Gastrocnemius medialis (tissue), 4 donors: Measurements from ENCODE around the gene SCYL1. TPM values are rescaled to one million over a fixed set of nuclear protein-coding genes. Genes with fewer than 3 reads are reported as not detected.
A peak's percentile ranks its signal among the peaks of the same experiment; 100 is the strongest.

ENCODE experiments used
- ATAC-seq, 2 donors: fragments of 150-250 bp; one replicate each; pipeline ENCODE4 v1.9.1; 2016
- DNase-seq, 2 donors: peaks; one replicate each; pipeline ENCODE4 v3.0.0-alpha.2; 2019
- H3K27ac ChIP-seq, 4 donors: fragments of 200-600 bp; sonication (generic); 1 replicate in 1 of 4; 2 replicates in 3 of 4; pipeline ENCODE4 v1.5.1; 2016 to 2018; ENCODE audit warnings: mild to moderate bottlenecking in 2 of 4, moderate library complexity in 1 of 4
- H3K27me3 ChIP-seq, 3 donors: fragments of 200-600 bp; sonication (generic) in 2 of 3; 1 replicate in 1 of 3; 2 replicates in 2 of 3; pipeline versions ENCODE4 v1.5.1 to v1.6.0; 2016 to 2019; ENCODE audit warnings: mild to moderate bottlenecking in 1 of 3, moderate library complexity in 1 of 3
- H3K36me3 ChIP-seq, 2 donors: fragments of 200-600 bp; sonication (generic) in 1 of 2; one replicate each; pipeline ENCODE4 v1.5.1; 2017 to 2018
- H3K4me1 ChIP-seq, 2 donors: fragments of 200-600 bp; sonication (generic) in 1 of 2; one replicate each; pipeline ENCODE4 v1.5.1; 2016 to 2017; ENCODE audit warnings: mild to moderate bottlenecking in 2 of 2
- H3K4me3 ChIP-seq, 4 donors: fragments of 200-600 bp; sonication (generic) in 3 of 4; 1 replicate in 1 of 4; 2 replicates in 3 of 4; pipeline ENCODE4 v1.5.1; 2016 to 2019; ENCODE audit warnings: mild to moderate bottlenecking in 2 of 4
- H3K9me3 ChIP-seq, 3 donors: fragments of 200-600 bp; sonication (generic) in 2 of 3; 1 replicate in 1 of 3; 2 replicates in 2 of 3; pipeline ENCODE4 v1.5.1; 2016 to 2019
- CTCF ChIP-seq, 5 experiments: fragments of 450-650 bp in 3 of 5; fragments of 200-600 bp in 2 of 5; sonication (generic) in 2 of 5; IDR thresholded peaks in 4 of 5; conservative IDR thresholded peaks in 1 of 5; 1 replicate in 4 of 5; 2 replicates in 1 of 5; pipeline ENCODE4 v1.5.1; 2016 to 2019; ENCODE audit warnings: antibody characterized with exemption in 5 of 5, mild to moderate bottlenecking in 3 of 5, moderate library complexity in 3 of 5
- POLR2A ChIP-seq, 2 donors: fragments of 450-650 bp; IDR thresholded peaks; one replicate each; pipeline ENCODE4 v1.6.1; 2017; ENCODE audit warnings: antibody characterized with exemption in 2 of 2, mild to moderate bottlenecking in 2 of 2, moderate library complexity in 2 of 2
- in situ Hi-C, 4 donors: fragments of 200-750 bp; cut with MboI; loops; one replicate each; pipeline versions ENCODE4 v1.15.0 to v1.8.0; 2017; ENCODE audit warnings: low sequenced_read_pairs in 4 of 4
- intact Hi-C: fragments of 100-400 bp; cut with DNase I; formaldehyde crosslinking; loops from one replicate; pipeline ENCODE4 v1.15.1; 2023; ENCODE audit warnings: low total_unique reads
- total RNA-seq, 4 donors: library from RNA; depleted of rRNA; stranded (reverse); fragments of >200 nt; gene quantifications; one replicate each; pipeline versions ENCODE4 v1.1.0 to v1.2.3, GENCODE V29; 2016

The SCYL1 gene
- total RNA-seq, 4 donors from 2014 or later: 120 to 162 (median 133) TPM

DNA sequence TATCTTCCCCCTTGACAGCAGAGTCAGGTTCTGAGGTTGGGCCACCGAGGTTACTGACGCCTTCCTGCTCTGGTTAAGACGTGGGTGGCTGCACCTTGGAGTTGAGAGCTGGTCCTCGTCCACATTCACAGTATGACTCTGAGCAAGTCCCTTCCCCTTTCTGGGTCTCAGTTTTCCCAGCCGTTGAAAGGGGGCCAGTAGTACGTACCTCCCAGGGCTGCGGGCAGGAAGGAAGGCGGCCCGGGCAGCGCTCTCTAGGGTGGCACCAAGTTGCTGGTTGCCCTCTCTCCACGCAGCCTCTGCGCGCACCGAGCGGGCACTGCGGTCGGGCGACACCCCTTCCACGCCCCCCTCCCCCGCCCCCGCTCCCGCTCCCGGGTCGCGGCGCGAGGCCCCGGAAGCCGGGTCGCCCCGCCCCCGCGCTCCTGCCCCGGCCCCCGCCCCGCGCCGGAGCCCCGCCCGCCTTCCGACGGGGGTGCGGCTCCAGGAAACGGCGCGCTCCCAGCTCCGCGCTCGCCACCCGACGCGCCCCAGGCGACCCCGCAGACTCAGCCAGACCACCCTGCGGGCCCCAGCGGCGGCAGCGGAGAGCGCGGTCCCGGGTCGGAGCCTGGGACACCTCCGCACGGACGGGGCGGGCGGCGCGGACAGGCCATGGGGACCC is 50.8 kb downstream of the SCYL1 start, which contains the start of gene EHBP1L1:
Gene EHBP1L1 (plus strand): TSS at position 486 of the 664 bp plus-strand sequence. CDS start 250 bp downstream, outside the sequence.
- ATAC-seq: peak; percentile 13
- Histone ChIP-seq H3K4me3 (peak within 1 kb of the TSS; percentile 65 to 97 (median 80)), H3K27ac (peak within 1 kb of the TSS; percentile 100), H3K27me3 (no peaks in the 10 kb centered on the region), H3K4me1 (peaks cover 64 to 75% of the 10 kb centered on the region in 2 donors), H3K36me3 (peaks cover 0 to 18% of the 10 kb centered on the region in 2 donors), H3K9me3 (no peaks in the 10 kb centered on the region)
- DNase-seq: peak in 1 of 2 donors; percentile 73
- in situ Hi-C loops: no loop called here
- TF ChIP-seq CTCF (IDR thresholded peaks at IDR 0.05 in 4 of 5, conservative IDR thresholded peaks at IDR 0.05 in 1 of 5) (no peak), POLR2A (IDR thresholded peaks at IDR 0.05) (peak; percentile 82 to 85)
- intact Hi-C loops: loop anchor here (1.0 to 5.0 kb wide), 3 partner anchors 40 to 718 kb away; partner anchors contain the start of gene PCNX3

GRCh38 chr11:65576232-65576866 is 51.5 kb downstream of the SCYL1 start:
- no peak for TF ChIP-seq CTCF (IDR thresholded peaks at IDR 0.05 in 4 of 5, conservative IDR thresholded peaks at IDR 0.05 in 1 of 5)
- TF ChIP-seq POLR2A (IDR thresholded peaks at IDR 0.05): no peak
- in situ Hi-C loops (no loop called here), intact Hi-C loops (loop anchor here (1.0 to 5.0 kb wide), 2 partner anchors 158 to 719 kb away; no protein-coding TSS in a partner anchor)
- DNase-seq: peak in 1 of 2 donors; percentile 63
- Histone ChIP-seq H3K36me3 (peaks cover 0 to 24% of the 10 kb centered on the region in 2 donors), H3K4me3 (peak overlapping the region; percentile 65 to 97 (median 80)), H3K4me1 (peaks cover 63 to 73% of the 10 kb centered on the region in 2 donors), H3K27ac (peak overlapping the region; percentile 100), H3K9me3 (no peaks in the 10 kb centered on the region), H3K27me3 (no peaks in the 10 kb centered on the region)
- peak in 1 of 2 donors; percentile 8 for ATAC-seq

GRCh38 chr11:65576867-65577755 is 52.2 kb downstream of the SCYL1 start:
- H3K27ac ChIP-seq: peak overlapping the region; percentile 100
- peak in 2 of 5 experiments; percentile 7 to 21 for TF ChIP-seq CTCF (IDR thresholded peaks at IDR 0.05 in 4 of 5, conservative IDR thresholded peaks at IDR 0.05 in 1 of 5)
- TF ChIP-seq POLR2A (IDR thresholded peaks at IDR 0.05): peak; percentile 94 to 97
- intact Hi-C loops: loop anchor here (1.0 to 5.0 kb wide), 3 partner anchors 10 to 720 kb away; no protein-coding TSS in a partner anchor

DNA sequence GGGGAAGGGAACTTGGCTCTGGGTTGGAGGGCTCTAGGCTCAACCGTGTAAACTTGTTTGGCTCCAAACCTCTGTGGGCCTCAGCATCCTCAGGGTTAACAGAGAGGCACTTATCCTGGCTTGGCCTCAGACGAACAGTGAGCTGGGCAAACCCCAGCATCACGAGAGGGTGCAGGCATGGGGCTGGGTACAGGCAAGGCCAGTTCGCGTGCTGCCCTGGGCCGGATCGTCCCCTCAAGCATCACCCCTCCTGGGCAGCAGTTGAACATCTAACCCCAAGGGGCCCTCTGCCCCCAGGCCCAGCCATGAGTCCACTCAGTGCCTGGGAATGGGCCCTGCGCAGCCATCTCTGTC is 52.9 kb downstream of the SCYL1 start:
- H3K4me3 ChIP-seq: peak overlapping the region; percentile 65 to 97 (median 80)
- TF ChIP-seq POLR2A (IDR thresholded peaks at IDR 0.05) (peak in 1 of 2 donors; percentile 43), CTCF (IDR thresholded peaks at IDR 0.05 in 4 of 5, conservative IDR thresholded peaks at IDR 0.05 in 1 of 5) (no peak)
- DNase-seq (peak in 1 of 2 donors; percentile 58), ATAC-seq (peak; percentile 15 to 19)
- in situ Hi-C loops (no loop called here), intact Hi-C loops (loop anchor here (1.0 to 5.0 kb wide), 2 partner anchors 10 to 720 kb away; no protein-coding TSS in a partner anchor)
- peak overlapping the region; percentile 100 for H3K27ac ChIP-seq
- no peaks in the 10 kb centered on the region for H3K27me3 ChIP-seq
- H3K36me3 ChIP-seq: peaks cover 0 to 33% of the 10 kb centered on the region in 2 donors
- no peaks in the 10 kb centered on the region for H3K9me3 ChIP-seq
- peaks cover 55 to 64% of the 10 kb centered on the region in 2 donors for H3K4me1 ChIP-seq

More at GRCh38 chr11:65576867-65577755, 52.2 kb downstream of the SCYL1 start:
- Histone ChIP-seq H3K36me3 (peaks cover 0 to 29% of the 10 kb centered on the region in 2 donors), H3K9me3 (no peaks in the 10 kb centered on the region), H3K27me3 (no peaks in the 10 kb centered on the region), H3K4me3 (peak overlapping the region; percentile 65 to 97 (median 80)), H3K4me1 (peaks cover 56 to 66% of the 10 kb centered on the region in 2 donors)
- ATAC-seq: peak; percentile 49 to 53
- in situ Hi-C loops: no loop called here
- peak; percentile 95 to 98 for DNase-seq
